Natural killer cell (primary cell): ENCODE data around the gene ABCB8. TPM values are rescaled to one million over a fixed set of nuclear protein-coding genes. Genes with fewer than 3 reads are reported as not detected.
A peak's percentile ranks its signal among the peaks of the same experiment; 100 is the strongest.

Experiments used
- ATAC-seq, 3 donors: fragments of 150-1000 bp in 2 of 3; fragments of 200-7000 bp in 1 of 3; cut with Tn5 transposase; 1 replicate in 1 of 3; 2 replicates in 2 of 3; pipeline ENCODE4 v1.10.0; 2021; ENCODE audit warnings: mild to moderate bottlenecking in 2 of 3, moderate library complexity in 2 of 3
- DNase-seq, 2 donors: peaks; one replicate each; pipeline versions ENCODE4 v3.0.0 to v3.0.0-alpha.2; 2013 to 2021; ENCODE audit warnings: mixed read lengths in 1 of 2
- H3K27ac ChIP-seq: one replicate; pipeline ENCODE4 v1.5.1; 2013; ENCODE audit warnings: mild to moderate bottlenecking, low read length
- H3K27me3 ChIP-seq: one replicate; pipeline ENCODE4 v1.6.1; 2013; ENCODE audit warnings: low read length; ENCODE audit not compliant: control insufficient read depth, insufficient read depth
- H3K36me3 ChIP-seq: one replicate; pipeline ENCODE4 v1.6.1; 2013; ENCODE audit warnings: low read length; ENCODE audit not compliant: control insufficient read depth, insufficient read depth
- H3K4me1 ChIP-seq: one replicate; pipeline ENCODE4 v1.6.1; 2013; ENCODE audit warnings: low read length; ENCODE audit not compliant: control insufficient read depth, insufficient read depth
- H3K4me3 ChIP-seq: one replicate; pipeline ENCODE4 v1.5.1; 2013; ENCODE audit warnings: low read length
- H3K9me3 ChIP-seq: one replicate; pipeline ENCODE4 v1.6.1; 2013; ENCODE audit warnings: low read length; ENCODE audit not compliant: control insufficient read depth, insufficient read depth
- H3K27ac Mint-ChIP-seq, 2 donors: one replicate each; pipeline ENCODE4 v1.8.0; 2022; ENCODE audit warnings: mild to moderate bottlenecking in 2 of 2, mixed read lengths in 2 of 2, moderate library complexity in 1 of 2
- H3K27me3 Mint-ChIP-seq, 2 donors: one replicate each; pipeline ENCODE4 v1.8.0; 2022; ENCODE audit warnings: low read depth in 2 of 2, mixed read lengths in 2 of 2
- H3K36me3 Mint-ChIP-seq: one replicate; pipeline ENCODE4 v1.8.0; 2022; ENCODE audit warnings: mixed read lengths
- H3K4me1 Mint-ChIP-seq, 2 donors: one replicate each; pipeline ENCODE4 v1.8.0; 2022; ENCODE audit warnings: mixed read lengths in 2 of 2
- H3K4me3 Mint-ChIP-seq: one replicate; pipeline ENCODE4 v1.8.0; 2022; ENCODE audit warnings: mild to moderate bottlenecking, moderate library complexity, mixed read lengths
- H3K9me3 Mint-ChIP-seq, 2 donors: one replicate each; pipeline ENCODE4 v1.8.0; 2022; ENCODE audit warnings: mixed read lengths in 2 of 2
- CTCF ChIP-seq: fragments of 200-600 bp; IDR thresholded peaks from one replicate; pipeline ENCODE4 v1.8.0; 2022; ENCODE audit warnings: antibody characterized with exemption
- WGBS: methylation state at CpG from one replicate; pipeline ENCODE4 v1.1.7; 2013; ENCODE audit warnings: missing lambda C conversion rate; ENCODE audit not compliant: insufficient coverage; 5-methylcytosine and 5-hydroxymethylcytosine counted together
- intact Hi-C: fragments of 100-400 bp; cut with micrococcal nuclease; formaldehyde crosslinking; loops from one replicate; pipeline ENCODE4 v1.14.2; 2022
- total RNA-seq, 4 donors: library from RNA; stranded (reverse); fragments of 120-200 nt in 1 of 4; gene quantifications; one replicate each; pipeline versions ENCODE4 v1.2.3 to v1.2.4, GENCODE V29; 2013 to 2022

Gene ABCB8
- total RNA-seq, 3 donors from 2014 or later (not counting 1 experiment from before 2014, with no cell fraction given), result 50.6 to 60.5 (median 53.7) TPM

GRCh38 chr7:151078233-151079040 lies 50.2 kb downstream of the ABCB8 start:
- Histone ChIP-seq H3K4me1 (peaks cover 31% of the 10 kb centered on the region), H3K4me3 (no peak overlapping the region), H3K27me3 (no peaks in the 10 kb centered on the region), H3K36me3 (peaks cover 31% of the 10 kb centered on the region), H3K9me3 (no peaks in the 10 kb centered on the region), H3K27ac (no peak overlapping the region)
- H3K36me3 Mint-ChIP-seq, result no peaks in the 10 kb centered on the region
- H3K9me3 Mint-ChIP-seq, result no peaks in the 10 kb centered on the region
- DNase-seq (no peak), ATAC-seq (no peak)
- 78% methylated on average over 22 of the region's 22 CpGs for WGBS
- H3K4me3 Mint-ChIP-seq, result peak overlapping the region; percentile 73
- intact Hi-C loops, result no loop called here
- no peak for TF ChIP-seq CTCF
- peak overlapping the region; percentile 34 to 45 for H3K27ac Mint-ChIP-seq
- H3K27me3 Mint-ChIP-seq, result no peaks in the 10 kb centered on the region
- peaks cover 12 to 35% of the 10 kb centered on the region in 2 donors for H3K4me1 Mint-ChIP-seq

GRCh38 chr7:151079199-151079910 lies 51.1 kb downstream of the ABCB8 start:
- H3K9me3 ChIP-seq, result no peaks in the 10 kb centered on the region
- WGBS, result 93% methylated on average over 26 of the region's 27 CpGs
- no peak overlapping the region for H3K4me3 ChIP-seq
- H3K27me3 ChIP-seq, result no peaks in the 10 kb centered on the region
- intact Hi-C loops, result no loop called here
- H3K36me3 ChIP-seq, result peaks cover 23% of the 10 kb centered on the region
- peak overlapping the region; percentile 89 for H3K4me3 Mint-ChIP-seq
- H3K27ac ChIP-seq, result no peak overlapping the region
- no peaks in the 10 kb centered on the region for H3K36me3 Mint-ChIP-seq
- H3K4me1 Mint-ChIP-seq, result peaks cover 19 to 39% of the 10 kb centered on the region in 2 donors
- no peaks in the 10 kb centered on the region for H3K9me3 Mint-ChIP-seq
- DNase-seq (no peak), ATAC-seq (no peak)
- no peak for TF ChIP-seq CTCF
- peaks cover 38% of the 10 kb centered on the region for H3K4me1 ChIP-seq
- H3K27me3 Mint-ChIP-seq, result no peaks in the 10 kb centered on the region
- peak overlapping the region in 1 of 2 donors; percentile 98 for H3K27ac Mint-ChIP-seq

GRCh38 chr7:151080067-151080521 lies 51.8 kb downstream of the ABCB8 start:
- H3K9me3 Mint-ChIP-seq, result no peaks in the 10 kb centered on the region
- WGBS, result 2% methylated on average over 31 of the region's 31 CpGs
- no peak for TF ChIP-seq CTCF
- H3K27me3 Mint-ChIP-seq, result no peaks in the 10 kb centered on the region
- peaks cover 25 to 46% of the 10 kb centered on the region in 2 donors for H3K4me1 Mint-ChIP-seq
- ATAC-seq (peak in 2 of 3 donors; percentile 1), DNase-seq (peak in 1 of 2 donors; percentile 34)
- Histone ChIP-seq H3K27me3 (no peaks in the 10 kb centered on the region), H3K36me3 (peaks cover 16% of the 10 kb centered on the region), H3K27ac (peak overlapping the region; percentile 78), H3K4me3 (peak overlapping the region; percentile 78), H3K9me3 (no peaks in the 10 kb centered on the region), H3K4me1 (peaks cover 38% of the 10 kb centered on the region)
- no peaks in the 10 kb centered on the region for H3K36me3 Mint-ChIP-seq
- intact Hi-C loops, result loop anchor here (1.0 to 5.0 kb wide), 3 partner anchors 22 to 262 kb away; partner anchors contain the start of genes ABCB8 and NUB1
- peak overlapping the region; percentile 89 for H3K4me3 Mint-ChIP-seq
- H3K27ac Mint-ChIP-seq, result peak overlapping the region; percentile 50 to 98
